ENCODE data around the gene SLC16A1. TPM values are rescaled to one million over a fixed set of nuclear protein-coding genes. Genes with fewer than 3 reads are reported as not detected.

SLC16A1 gene
- total RNA-seq, 1 donor from 2014 or later: 79.3 TPM

- peaks cover 4% of the 10 kb centered on the region for H3K36me3 Mint-ChIP-seq
- no peaks in the 10 kb centered on the region for H3K27me3 Mint-ChIP-seq
- H3K4me1 Mint-ChIP-seq (ENCODE audit: unreplicated experiment): peaks cover 11% of the 10 kb centered on the region
- no peak overlapping the region for H3K4me3 Mint-ChIP-seq
- no peak for TF ChIP-seq CTCF (conservative IDR thresholded peaks at IDR 0.05)
- no peaks in the 10 kb centered on the region for H3K9me3 Mint-ChIP-seq
- DNase-seq (ENCODE audit: extremely low spot score, unreplicated experiment): no peak
- no peak overlapping the region for H3K27ac Mint-ChIP-seq
Measured at GRCh38 chr1:112869895-112870294, 86.1 kb downstream of the SLC16A1 start.

GRCh38 chr1:112868191-112868590 is 87.8 kb downstream of the SLC16A1 start:
- H3K27me3 Mint-ChIP-seq: no peaks in the 10 kb centered on the region
- no peaks in the 10 kb centered on the region for H3K9me3 Mint-ChIP-seq
- H3K36me3 Mint-ChIP-seq: peaks cover 4% of the 10 kb centered on the region
- no peak for TF ChIP-seq CTCF (conservative IDR thresholded peaks at IDR 0.05)
- H3K27ac Mint-ChIP-seq: no peak overlapping the region
- H3K4me1 Mint-ChIP-seq (ENCODE audit: unreplicated experiment): peaks cover 11% of the 10 kb centered on the region
- no peak for DNase-seq (ENCODE audit: extremely low spot score, unreplicated experiment)
- H3K4me3 Mint-ChIP-seq: no peak overlapping the region

- H3K9me3 Mint-ChIP-seq: peaks cover 4% of the 10 kb centered on the region
- TF ChIP-seq CTCF (conservative IDR thresholded peaks at IDR 0.05): no peak
- no peak overlapping the region for H3K4me3 Mint-ChIP-seq
- no peak for DNase-seq (ENCODE audit: extremely low spot score, unreplicated experiment)
- peaks cover 4% of the 10 kb centered on the region for H3K36me3 Mint-ChIP-seq
- peak overlapping the region; percentile 66 for H3K27ac Mint-ChIP-seq
- peaks cover 11% of the 10 kb centered on the region for H3K4me1 Mint-ChIP-seq (ENCODE audit: unreplicated experiment)
- no peaks in the 10 kb centered on the region for H3K27me3 Mint-ChIP-seq
Measured at GRCh38 chr1:112866981-112867380, 89.0 kb downstream of the SLC16A1 start.

- no peak overlapping the region for H3K4me3 Mint-ChIP-seq
- no peak for TF ChIP-seq CTCF (conservative IDR thresholded peaks at IDR 0.05)
- no peak for DNase-seq (ENCODE audit: extremely low spot score, unreplicated experiment)
- H3K36me3 Mint-ChIP-seq: peaks cover 4% of the 10 kb centered on the region
- H3K27me3 Mint-ChIP-seq: no peaks in the 10 kb centered on the region
- peaks cover 6% of the 10 kb centered on the region for H3K4me1 Mint-ChIP-seq (ENCODE audit: unreplicated experiment)
- peaks cover 4% of the 10 kb centered on the region for H3K9me3 Mint-ChIP-seq
- H3K27ac Mint-ChIP-seq: peak overlapping the region; percentile 66
Measured at GRCh38 chr1:112866151-112866550, 89.8 kb downstream of the SLC16A1 start.

GRCh38 chr1:112862753-112863426 is 93.1 kb downstream of the SLC16A1 start:
- Mint-ChIP-seq H3K27me3 (no peaks in the 10 kb centered on the region), H3K36me3 (no peaks in the 10 kb centered on the region), H3K4me1 (ENCODE audit: unreplicated experiment) (peaks cover 6% of the 10 kb centered on the region), H3K9me3 (peaks cover 4% of the 10 kb centered on the region), H3K4me3 (no peak overlapping the region), H3K27ac (peak overlapping the region; percentile 54)
- no peak for DNase-seq (ENCODE audit: extremely low spot score, unreplicated experiment)
- no peak for TF ChIP-seq CTCF (conservative IDR thresholded peaks at IDR 0.05)

Other genes starting within 250 kb of the SLC16A1 start
- gene RHOC, start 249.1 kb downstream of the SLC16A1 start, total RNA-seq (ENCODE audit: low replicate concordance): 131 and 173 TPM in 2 replicates
- gene PPM1J, start 240.9 kb downstream of the SLC16A1 start, total RNA-seq (ENCODE audit: low replicate concordance): 2.5 and 2.6 TPM in 2 replicates
- gene LRIG2, start 117.0 kb upstream of the SLC16A1 start, total RNA-seq (ENCODE audit: low replicate concordance): 17.7 and 18.3 TPM in 2 replicates